Measurements from ENCODE around the gene CALML6. TPM values are rescaled to one million over a fixed set of nuclear protein-coding genes. Genes with fewer than 3 reads are reported as not detected.

CALML6 gene
- total and polyA plus RNA-seq, 2 of the 8 experiments (the other 6 are each of a cell fraction or from before 2014, with no cell fraction given), result 0.54 to 1.3 TPM

GRCh38 chr1:1937549-1938275, 22.7 kb downstream of the CALML6 start (continued):
- no peak for TF ChIP-seq BCL11A (IDR thresholded peaks at IDR 0.05; ENCODE audit: low read depth in 2 of 2, low read length in 2 of 2)
- TF ChIP-seq CEBPB (IDR thresholded peaks at IDR 0.05; ENCODE audit: low read depth, low read length), result no peak
- TF ChIP-seq SP1 (IDR thresholded peaks at IDR 0.05; ENCODE audit: low read depth, low read length), result no peak
- TF ChIP-seq CBX8 (IDR thresholded peaks at IDR 0.05; ENCODE audit: borderline replicate concordance, low read depth, low read length), result no peak
